A549 (cell line): ENCODE data around the gene GRPEL2.

ENCODE experiments used
- CHD4 ChIP-seq: fragments of 200-600 bp; sonication (generic); IDR thresholded peaks from 2 replicates; pipeline ENCODE4 v1.6.1; 2016; ENCODE audit warnings: antibody characterized with exemption, mild to moderate bottlenecking, borderline replicate concordance
- KDM5A ChIP-seq: fragments of 200-600 bp; sonication (generic); IDR thresholded peaks from 2 replicates; pipeline ENCODE4 v1.6.1; 2016; ENCODE audit warnings: antibody characterized with exemption, mild to moderate bottlenecking
- MAFK ChIP-seq: fragments of 450-650 bp; IDR thresholded peaks from 2 replicates; pipeline ENCODE4 v1.6.1; 2014; ENCODE audit not compliant: partially characterized antibody
- POLR2A ChIP-seq: IDR thresholded peaks from 2 replicates; pipeline ENCODE4 v1.6.1; 2012; ENCODE audit warnings: mild to moderate bottlenecking, low read length
- RAD21 ChIP-seq, 2 experiments: fragments of >200 bp in 1 of 2; sonication (Bioruptor Twin) in 1 of 2; formaldehyde crosslinking in 1 of 2; IDR thresholded peaks in 1 of 2; conservative IDR thresholded peaks in 1 of 2; 2 replicates in 1 of 2; 3 replicates in 1 of 2; pipeline ENCODE4 v1.6.1; 2012 to 2018; ENCODE audit warnings: inconsistent platforms in 1 of 2
- TP53 ChIP-seq: fragments of 250-450 bp; sonication (Bioruptor Pico); IDR thresholded peaks from 2 replicates; pipeline ENCODE4 v1.5.0; 2021; ENCODE audit warnings: mild to moderate bottlenecking, moderate library complexity
- TF ChIP-seq, protein P1 (sequence below): IDR thresholded peaks from 2 replicates; pipeline ENCODE4 v1.6.1; 2012
- TF ChIP-seq, protein P2 (sequence below): fragments of 250-450 bp; sonication (Bioruptor Pico); IDR thresholded peaks from 2 replicates; pipeline ENCODE4 v1.5.0; 2021; ENCODE audit warnings: mild to moderate bottlenecking, moderate library complexity, borderline replicate concordance
- TF ChIP-seq, protein P3 (sequence below): fragments of >200 bp; sonication (Bioruptor Twin); formaldehyde crosslinking; IDR thresholded peaks from 3 replicates; pipeline ENCODE4 v1.5.1; 2016
- TF ChIP-seq, protein P4 (sequence below): fragments of >200 bp; sonication (Bioruptor Twin); formaldehyde crosslinking; IDR thresholded peaks from 3 replicates; pipeline ENCODE4 v1.6.1; 2016

DNA sequence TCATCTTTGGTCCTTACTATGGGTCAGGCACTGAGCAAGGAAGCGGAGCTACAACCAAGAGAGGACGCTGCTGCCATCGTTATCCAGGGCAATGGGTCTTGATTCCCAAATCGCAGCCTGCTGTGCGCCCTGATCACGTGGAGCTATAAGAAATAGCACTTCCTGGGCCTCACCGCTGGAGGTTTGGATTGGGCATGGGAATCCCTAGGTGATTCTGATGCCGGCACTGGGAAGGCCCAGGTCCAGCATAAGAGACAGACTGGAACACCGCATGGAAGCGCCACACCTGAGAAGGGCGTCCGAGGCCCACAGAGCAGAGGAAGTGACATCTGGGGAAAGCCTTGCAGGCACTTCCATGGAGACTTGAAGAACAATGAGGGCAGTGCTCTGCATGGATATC lies 30.8 kb downstream of the GRPEL2 start:
- no peak for TF ChIP-seq KDM5A
- TF ChIP-seq, protein P1, sequence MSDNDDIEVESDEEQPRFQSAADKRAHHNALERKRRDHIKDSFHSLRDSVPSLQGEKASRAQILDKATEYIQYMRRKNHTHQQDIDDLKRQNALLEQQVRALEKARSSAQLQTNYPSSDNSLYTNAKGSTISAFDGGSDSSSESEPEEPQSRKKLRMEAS: no peak
- TF ChIP-seq, protein P2, sequence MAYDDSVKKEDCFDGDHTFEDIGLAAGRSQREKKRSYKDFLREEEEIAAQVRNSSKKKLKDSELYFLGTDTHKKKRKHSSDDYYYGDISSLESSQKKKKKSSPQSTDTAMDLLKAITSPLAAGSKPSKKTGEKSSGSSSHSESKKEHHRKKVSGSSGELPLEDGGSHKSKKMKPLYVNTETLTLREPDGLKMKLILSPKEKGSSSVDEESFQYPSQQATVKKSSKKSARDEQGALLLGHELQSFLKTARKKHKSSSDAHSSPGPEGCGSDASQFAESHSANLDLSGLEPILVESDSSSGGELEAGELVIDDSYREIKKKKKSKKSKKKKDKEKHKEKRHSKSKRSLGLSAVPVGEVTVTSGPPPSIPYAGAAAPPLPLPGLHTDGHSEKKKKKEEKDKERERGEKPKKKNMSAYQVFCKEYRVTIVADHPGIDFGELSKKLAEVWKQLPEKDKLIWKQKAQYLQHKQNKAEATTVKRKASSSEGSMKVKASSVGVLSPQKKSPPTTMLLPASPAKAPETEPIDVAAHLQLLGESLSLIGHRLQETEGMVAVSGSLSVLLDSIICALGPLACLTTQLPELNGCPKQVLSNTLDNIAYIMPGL (CRISPR knock-in tag): no peak
- TF ChIP-seq, protein P3, sequence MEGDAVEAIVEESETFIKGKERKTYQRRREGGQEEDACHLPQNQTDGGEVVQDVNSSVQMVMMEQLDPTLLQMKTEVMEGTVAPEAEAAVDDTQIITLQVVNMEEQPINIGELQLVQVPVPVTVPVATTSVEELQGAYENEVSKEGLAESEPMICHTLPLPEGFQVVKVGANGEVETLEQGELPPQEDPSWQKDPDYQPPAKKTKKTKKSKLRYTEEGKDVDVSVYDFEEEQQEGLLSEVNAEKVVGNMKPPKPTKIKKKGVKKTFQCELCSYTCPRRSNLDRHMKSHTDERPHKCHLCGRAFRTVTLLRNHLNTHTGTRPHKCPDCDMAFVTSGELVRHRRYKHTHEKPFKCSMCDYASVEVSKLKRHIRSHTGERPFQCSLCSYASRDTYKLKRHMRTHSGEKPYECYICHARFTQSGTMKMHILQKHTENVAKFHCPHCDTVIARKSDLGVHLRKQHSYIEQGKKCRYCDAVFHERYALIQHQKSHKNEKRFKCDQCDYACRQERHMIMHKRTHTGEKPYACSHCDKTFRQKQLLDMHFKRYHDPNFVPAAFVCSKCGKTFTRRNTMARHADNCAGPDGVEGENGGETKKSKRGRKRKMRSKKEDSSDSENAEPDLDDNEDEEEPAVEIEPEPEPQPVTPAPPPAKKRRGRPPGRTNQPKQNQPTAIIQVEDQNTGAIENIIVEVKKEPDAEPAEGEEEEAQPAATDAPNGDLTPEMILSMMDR: no peak
- TF ChIP-seq RAD21 (conservative IDR thresholded peaks at IDR 0.05 in 1 of 2, IDR thresholded peaks at IDR 0.05 in 1 of 2): no peak
- no peak for TF ChIP-seq POLR2A
- no peak for TF ChIP-seq MAFK
- no peak for TF ChIP-seq TP53 (CRISPR knock-in tag)
- TF ChIP-seq, protein P4, sequence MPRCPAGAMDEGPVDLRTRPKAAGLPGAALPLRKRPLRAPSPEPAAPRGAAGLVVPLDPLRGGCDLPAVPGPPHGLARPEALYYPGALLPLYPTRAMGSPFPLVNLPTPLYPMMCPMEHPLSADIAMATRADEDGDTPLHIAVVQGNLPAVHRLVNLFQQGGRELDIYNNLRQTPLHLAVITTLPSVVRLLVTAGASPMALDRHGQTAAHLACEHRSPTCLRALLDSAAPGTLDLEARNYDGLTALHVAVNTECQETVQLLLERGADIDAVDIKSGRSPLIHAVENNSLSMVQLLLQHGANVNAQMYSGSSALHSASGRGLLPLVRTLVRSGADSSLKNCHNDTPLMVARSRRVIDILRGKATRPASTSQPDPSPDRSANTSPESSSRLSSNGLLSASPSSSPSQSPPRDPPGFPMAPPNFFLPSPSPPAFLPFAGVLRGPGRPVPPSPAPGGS: no peak
- no peak for TF ChIP-seq CHD4
